Immature natural killer cell (primary cell): ENCODE data around the gene RBP3. TPM values are rescaled to one million over a fixed set of nuclear protein-coding genes. Genes with fewer than 3 reads are reported as not detected.

Experiments
- DNase-seq, 3 donors: peaks; one replicate each; pipeline ENCODE4 v3.0.0; 2022; ENCODE audit warnings: mixed read lengths in 1 of 3
- H3K27ac Mint-ChIP-seq, 6 donors: one replicate each; pipeline ENCODE4 v1.8.0; 2020; ENCODE audit warnings: mixed read lengths in 6 of 6, mild to moderate bottlenecking in 5 of 6, inconsistent platforms in 4 of 6, moderate library complexity in 3 of 6
- H3K27me3 Mint-ChIP-seq, 3 donors: one replicate each; pipeline ENCODE4 v1.8.0; 2020 to 2021; ENCODE audit warnings: low read depth in 3 of 3, mild to moderate bottlenecking in 3 of 3, mixed read lengths in 3 of 3, moderate library complexity in 3 of 3, inconsistent platforms in 1 of 3
- H3K36me3 Mint-ChIP-seq, 3 donors: one replicate each; pipeline ENCODE4 v1.8.0; 2020; ENCODE audit warnings: mixed read lengths in 3 of 3, inconsistent platforms in 2 of 3, mild to moderate bottlenecking in 2 of 3
- H3K4me1 Mint-ChIP-seq, 2 donors: one replicate each; pipeline ENCODE4 v1.8.0; 2020; ENCODE audit warnings: inconsistent platforms in 2 of 2, mild to moderate bottlenecking in 2 of 2, mixed read lengths in 2 of 2, moderate library complexity in 1 of 2
- H3K4me3 Mint-ChIP-seq, 5 donors: one replicate each; pipeline ENCODE4 v1.8.0; 2020; ENCODE audit warnings: mild to moderate bottlenecking in 5 of 5, mixed read lengths in 5 of 5, inconsistent platforms in 3 of 5, moderate library complexity in 3 of 5
- H3K9me3 Mint-ChIP-seq, 6 donors: one replicate each; pipeline ENCODE4 v1.8.0; 2020; ENCODE audit warnings: mild to moderate bottlenecking in 6 of 6, mixed read lengths in 6 of 6, inconsistent platforms in 4 of 6, moderate library complexity in 3 of 6
- polyA plus RNA-seq, 3 donors: library from polyadenylated mRNA; unstranded; fragments of 300-500 nt; fragmentation: Illumina TruSeq; gene quantifications; one replicate each; pipeline ENCODE4 v1.2.3, GENCODE V29; 2021

Gene RBP3
- polyA plus RNA-seq, 3 donors from 2014 or later: not detected

DNA sequence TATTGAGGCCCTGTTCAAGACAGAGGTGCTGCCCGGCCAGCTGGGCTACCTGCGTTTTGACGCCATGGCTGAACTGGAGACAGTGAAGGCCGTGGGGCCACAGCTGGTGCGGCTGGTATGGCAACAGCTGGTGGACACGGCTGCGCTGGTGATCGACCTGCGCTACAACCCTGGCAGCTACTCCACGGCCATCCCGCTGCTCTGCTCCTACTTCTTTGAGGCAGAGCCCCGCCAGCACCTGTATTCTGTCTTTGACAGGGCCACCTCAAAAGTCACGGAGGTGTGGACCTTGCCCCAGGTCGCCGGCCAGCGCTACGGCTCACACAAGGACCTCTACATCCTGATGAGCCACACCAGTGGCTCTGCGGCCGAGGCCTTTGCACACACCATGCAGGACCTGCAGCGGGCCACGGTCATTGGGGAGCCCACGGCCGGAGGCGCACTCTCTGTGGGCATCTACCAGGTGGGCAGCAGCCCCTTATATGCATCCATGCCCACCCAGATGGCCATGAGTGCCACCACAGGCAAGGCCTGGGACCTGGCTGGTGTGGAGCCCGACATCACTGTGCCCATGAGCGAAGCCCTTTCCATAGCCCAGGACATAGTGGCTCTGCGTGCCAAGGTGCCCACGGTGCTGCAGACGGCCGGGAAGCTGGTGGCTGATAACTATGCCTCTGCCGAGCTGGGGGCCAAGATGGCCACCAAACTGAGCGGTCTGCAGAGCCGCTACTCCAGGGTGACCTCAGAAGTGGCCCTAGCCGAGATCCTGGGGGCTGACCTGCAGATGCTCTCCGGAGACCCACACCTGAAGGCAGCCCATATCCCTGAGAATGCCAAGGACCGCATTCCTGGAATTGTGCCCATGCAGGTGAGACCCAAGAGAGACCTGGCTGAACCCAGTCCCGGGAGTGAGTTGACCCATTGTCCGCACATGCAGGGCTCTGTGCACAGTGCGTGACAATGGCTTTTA lies 2.8 kb downstream of the RBP3 start:
- H3K4me1 Mint-ChIP-seq: no peaks in the 10 kb centered on the region
- no peak for DNase-seq
- no peak overlapping the region for H3K4me3 Mint-ChIP-seq
- H3K36me3 Mint-ChIP-seq: no peaks in the 10 kb centered on the region
- no peaks in the 10 kb centered on the region for H3K9me3 Mint-ChIP-seq
- peaks cover 0 to 5% (median 2%) of the 10 kb centered on the region in 3 donors for H3K27me3 Mint-ChIP-seq
- no peak overlapping the region for H3K27ac Mint-ChIP-seq

DNA sequence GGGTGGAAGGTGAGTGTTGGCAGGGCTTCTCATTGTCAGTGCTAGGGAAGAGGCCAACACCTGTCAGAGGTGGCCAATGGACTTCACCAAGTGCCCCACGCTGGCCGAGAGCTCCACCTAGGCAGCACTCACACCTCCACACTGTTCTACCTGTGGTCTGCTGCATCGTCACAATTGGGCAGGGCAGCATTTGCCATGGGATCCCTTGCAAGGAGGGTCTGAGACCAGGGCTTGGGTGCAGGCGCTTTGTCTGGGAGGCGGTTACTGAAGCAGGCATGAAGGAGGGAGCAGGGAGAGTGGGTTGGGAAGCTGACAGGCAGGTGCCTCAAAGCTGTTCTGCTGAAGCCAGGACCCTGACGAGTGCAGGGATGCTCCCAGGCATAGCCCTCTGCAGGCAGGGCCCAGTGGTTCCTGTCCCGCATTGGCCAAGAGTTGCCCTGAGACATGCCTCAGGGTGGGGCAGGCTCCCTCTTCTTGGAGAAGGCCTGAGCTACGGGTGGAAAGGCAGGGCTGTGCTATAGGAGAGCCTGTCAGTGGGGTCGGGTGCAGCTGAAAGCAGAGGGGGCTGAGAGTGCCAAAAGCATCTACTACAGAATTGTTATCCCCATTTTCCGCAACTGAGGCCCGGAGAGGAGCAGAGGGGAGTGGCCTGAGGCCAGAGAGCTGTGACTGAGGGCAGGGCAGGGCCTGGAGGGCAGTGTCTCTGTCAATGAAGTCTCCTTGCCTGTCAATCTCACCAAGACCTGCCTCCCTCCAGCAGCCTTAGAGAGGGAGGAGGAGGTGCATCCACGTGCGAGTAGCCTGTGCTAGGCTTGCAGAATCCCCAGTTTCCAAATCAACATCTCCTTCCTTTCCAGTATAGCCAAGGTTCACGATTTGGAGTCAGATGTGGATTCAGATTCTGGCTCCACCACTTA lies 4.0 kb downstream of the RBP3 start:
- Mint-ChIP-seq H3K36me3 (no peaks in the 10 kb centered on the region), H3K27me3 (peaks cover 0 to 2% (median 1%) of the 10 kb centered on the region in 3 donors), H3K4me3 (no peak overlapping the region), H3K4me1 (no peaks in the 10 kb centered on the region), H3K27ac (no peak overlapping the region), H3K9me3 (no peaks in the 10 kb centered on the region)
- DNase-seq: no peak

DNA sequence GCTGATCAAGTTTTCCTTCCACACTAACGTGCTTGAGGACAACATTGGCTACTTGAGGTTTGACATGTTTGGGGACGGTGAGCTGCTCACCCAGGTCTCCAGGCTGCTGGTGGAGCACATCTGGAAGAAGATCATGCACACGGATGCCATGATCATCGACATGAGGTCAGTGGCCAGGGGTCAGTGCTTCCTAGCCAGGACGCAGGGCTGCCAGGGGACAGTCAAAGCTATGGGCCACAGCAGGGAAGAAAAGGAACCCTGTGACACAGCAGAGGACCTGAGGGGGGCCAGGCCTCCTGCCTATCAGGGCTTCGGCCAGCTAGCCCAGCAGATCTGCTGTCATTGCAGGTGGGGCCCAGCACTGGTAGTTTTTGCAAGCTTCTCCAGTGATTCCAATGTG lies 5.2 kb downstream of the RBP3 start:
- Mint-ChIP-seq H3K4me3 (no peak overlapping the region), H3K27me3 (peaks cover 0 to 2% (median 1%) of the 10 kb centered on the region in 3 donors), H3K36me3 (no peaks in the 10 kb centered on the region), H3K4me1 (no peaks in the 10 kb centered on the region), H3K27ac (no peak overlapping the region), H3K9me3 (no peaks in the 10 kb centered on the region)
- no peak for DNase-seq

DNA sequence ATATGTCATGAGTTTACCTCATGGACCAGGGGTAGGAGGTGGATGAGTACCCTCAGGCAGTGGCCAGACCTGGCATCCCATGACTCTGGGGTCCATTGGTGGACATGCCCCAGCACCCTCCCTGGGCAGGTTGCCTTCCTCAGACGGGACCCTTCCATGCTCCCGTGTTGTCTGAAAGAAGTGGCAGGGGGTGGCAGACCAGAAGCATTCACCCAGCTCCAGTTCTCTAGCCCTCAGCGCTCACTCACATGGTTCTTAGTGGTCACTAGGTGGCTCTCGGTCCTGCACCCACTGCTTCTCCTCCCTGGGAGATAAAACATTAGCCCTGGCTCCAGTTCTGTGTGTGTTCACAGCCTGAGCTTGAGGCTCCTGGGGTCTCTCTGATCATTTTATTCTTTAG lies 6.0 kb downstream of the RBP3 start:
- Mint-ChIP-seq H3K4me1 (no peaks in the 10 kb centered on the region), H3K9me3 (no peaks in the 10 kb centered on the region), H3K27ac (no peak overlapping the region), H3K4me3 (no peak overlapping the region), H3K27me3 (peaks cover 0 to 2% (median 1%) of the 10 kb centered on the region in 3 donors), H3K36me3 (no peaks in the 10 kb centered on the region)
- DNase-seq: no peak

DNA sequence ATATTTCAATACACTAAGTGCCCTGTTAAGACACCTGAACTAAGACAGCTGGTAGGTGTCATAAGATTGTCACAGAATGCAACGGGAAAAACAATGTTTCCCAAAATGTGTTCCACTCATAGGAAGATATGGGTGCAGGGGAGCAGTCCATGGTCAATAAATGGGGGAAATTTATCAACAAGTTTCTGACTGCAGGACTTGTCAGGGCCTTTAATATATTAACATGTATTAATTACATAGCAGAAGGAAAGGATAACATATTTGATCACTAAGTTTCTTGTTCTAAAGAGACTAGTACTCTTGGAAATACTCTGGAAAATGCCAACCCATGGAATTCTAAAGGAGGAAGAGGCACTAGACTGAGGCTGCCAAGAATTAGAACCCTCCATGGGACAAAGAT lies 6.7 kb downstream of the RBP3 start:
- no peak for DNase-seq
- H3K27me3 Mint-ChIP-seq: peaks cover 0 to 2% (median 1%) of the 10 kb centered on the region in 3 donors
- H3K27ac Mint-ChIP-seq: no peak overlapping the region
- H3K4me1 Mint-ChIP-seq: no peaks in the 10 kb centered on the region
- H3K36me3 Mint-ChIP-seq: no peaks in the 10 kb centered on the region
- no peak overlapping the region for H3K4me3 Mint-ChIP-seq
- H3K9me3 Mint-ChIP-seq: no peaks in the 10 kb centered on the region

DNA sequence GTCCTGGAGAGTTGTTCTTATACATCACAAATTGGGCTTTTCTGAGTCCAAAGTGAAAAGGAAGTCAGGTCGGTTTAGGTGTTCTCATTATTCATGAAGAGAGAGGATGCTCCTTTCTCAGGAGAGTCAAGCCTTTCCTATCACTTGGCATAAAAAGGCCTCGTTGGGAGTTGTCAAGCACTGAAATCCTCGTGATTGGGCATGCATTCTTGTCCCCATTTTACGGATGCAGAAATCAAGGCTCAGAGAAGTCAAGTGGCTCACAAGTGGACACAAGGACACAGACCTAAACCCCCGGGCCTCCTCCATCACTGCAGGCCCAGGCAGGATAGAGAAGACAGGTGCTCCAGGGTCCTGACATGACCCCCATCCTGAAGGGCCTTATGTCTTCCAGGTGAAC lies 8.5 kb downstream of the RBP3 start:
- H3K9me3 Mint-ChIP-seq: no peaks in the 10 kb centered on the region
- H3K4me1 Mint-ChIP-seq: no peaks in the 10 kb centered on the region
- peaks cover 0 to 2% (median 0%) of the 10 kb centered on the region in 3 donors for H3K27me3 Mint-ChIP-seq
- H3K36me3 Mint-ChIP-seq: no peaks in the 10 kb centered on the region
- no peak overlapping the region for H3K4me3 Mint-ChIP-seq
- no peak for DNase-seq
- H3K27ac Mint-ChIP-seq: no peak overlapping the region

DNA sequence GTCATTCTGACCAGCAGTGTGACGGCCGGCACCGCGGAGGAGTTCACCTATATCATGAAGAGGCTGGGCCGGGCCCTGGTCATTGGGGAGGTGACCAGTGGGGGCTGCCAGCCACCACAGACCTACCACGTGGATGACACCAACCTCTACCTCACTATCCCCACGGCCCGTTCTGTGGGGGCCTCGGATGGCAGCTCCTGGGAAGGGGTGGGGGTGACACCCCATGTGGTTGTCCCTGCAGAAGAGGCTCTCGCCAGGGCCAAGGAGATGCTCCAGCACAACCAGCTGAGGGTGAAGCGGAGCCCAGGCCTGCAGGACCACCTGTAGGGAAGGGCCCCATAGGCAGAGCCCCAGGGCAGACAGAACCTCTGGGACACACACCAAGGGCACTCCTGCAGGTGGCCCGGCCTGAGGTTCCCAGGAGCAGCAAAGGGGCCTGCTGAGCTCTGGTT lies 9.0 kb downstream of the RBP3 start:
- no peak for DNase-seq
- Mint-ChIP-seq H3K27ac (no peak overlapping the region), H3K4me3 (no peak overlapping the region)

DNA sequence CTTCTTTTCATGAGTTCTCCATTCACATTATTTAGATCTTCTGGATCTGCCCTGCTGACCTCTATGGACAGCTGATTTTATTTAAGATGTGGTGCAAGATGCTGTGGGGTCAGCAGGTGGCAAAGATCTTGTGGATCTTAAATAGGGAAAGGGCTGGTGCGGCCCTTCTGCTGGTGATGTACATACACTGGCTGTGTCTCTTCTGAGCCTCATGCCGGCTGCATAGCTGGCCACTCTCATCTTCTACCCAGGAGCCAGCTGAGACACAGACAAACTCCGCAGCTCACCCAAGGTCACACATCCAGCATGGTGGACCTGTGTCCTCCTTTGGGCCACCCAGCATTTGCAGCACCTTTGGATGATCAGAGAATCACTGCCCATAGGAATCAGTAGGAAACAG lies 9.7 kb downstream of the RBP3 start:
- H3K27ac Mint-ChIP-seq: no peak overlapping the region
- H3K27me3 Mint-ChIP-seq: peaks cover 0 to 2% (median 0%) of the 10 kb centered on the region in 3 donors
- no peak overlapping the region for H3K4me3 Mint-ChIP-seq
- H3K36me3 Mint-ChIP-seq: no peaks in the 10 kb centered on the region
- no peaks in the 10 kb centered on the region for H3K4me1 Mint-ChIP-seq
- no peaks in the 10 kb centered on the region for H3K9me3 Mint-ChIP-seq
- DNase-seq: no peak

More for the DNA sequence above, 9.0 kb downstream of the RBP3 start:
- H3K36me3 Mint-ChIP-seq: no peaks in the 10 kb centered on the region
- H3K4me1 Mint-ChIP-seq: no peaks in the 10 kb centered on the region
- H3K9me3 Mint-ChIP-seq: no peaks in the 10 kb centered on the region
- H3K27me3 Mint-ChIP-seq: peaks cover 0 to 2% (median 0%) of the 10 kb centered on the region in 3 donors

DNA sequence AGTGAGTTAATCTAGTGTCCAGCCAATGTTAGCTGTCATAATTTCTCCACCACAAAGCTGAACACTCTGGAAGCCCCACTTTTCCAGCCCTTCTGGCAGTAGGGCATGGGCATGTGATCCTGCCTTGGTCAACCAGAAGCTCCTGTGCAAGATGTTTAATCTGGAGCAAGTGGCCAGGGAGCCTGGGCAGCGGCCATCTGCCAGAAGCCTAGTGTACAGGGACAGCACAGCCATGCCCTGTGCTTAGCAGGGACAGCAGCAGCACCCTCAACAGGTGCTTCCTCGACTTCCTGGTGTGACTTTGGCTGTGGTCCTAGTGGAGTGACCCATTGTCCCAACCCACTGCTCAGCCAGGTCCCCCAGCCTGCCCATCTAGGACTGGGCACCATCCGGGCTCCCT lies 10.3 kb downstream of the RBP3 start:
- no peak overlapping the region for H3K4me3 Mint-ChIP-seq
- no peak overlapping the region for H3K27ac Mint-ChIP-seq
- no peaks in the 10 kb centered on the region for H3K36me3 Mint-ChIP-seq
- no peaks in the 10 kb centered on the region for H3K9me3 Mint-ChIP-seq
- H3K27me3 Mint-ChIP-seq: peaks cover 0 to 2% (median 2%) of the 10 kb centered on the region in 3 donors
- H3K4me1 Mint-ChIP-seq: no peaks in the 10 kb centered on the region
- no peak for DNase-seq

DNA sequence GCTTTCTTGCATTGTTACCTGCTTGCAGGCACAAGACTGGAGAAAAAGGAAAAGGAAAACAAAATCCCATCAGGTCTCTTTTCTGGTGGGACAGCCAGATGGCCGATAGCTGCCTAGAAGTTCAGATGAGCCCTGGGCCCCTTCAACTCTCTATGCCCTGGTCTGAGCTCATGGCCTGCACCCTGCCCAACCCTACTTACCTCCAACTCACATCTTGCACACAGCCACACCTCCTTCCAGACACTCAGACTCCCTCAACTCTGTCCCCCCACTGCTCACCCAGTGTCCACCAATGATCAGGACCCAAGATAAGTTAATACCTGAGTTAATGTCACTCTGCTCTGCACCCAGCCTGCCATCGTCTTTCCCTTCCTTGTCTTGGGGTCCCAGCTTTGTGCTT lies 10.9 kb downstream of the RBP3 start:
- Mint-ChIP-seq H3K9me3 (no peaks in the 10 kb centered on the region), H3K27ac (no peak overlapping the region), H3K4me1 (no peaks in the 10 kb centered on the region), H3K4me3 (no peak overlapping the region), H3K36me3 (no peaks in the 10 kb centered on the region), H3K27me3 (peaks cover 2% of the 10 kb centered on the region in 3 donors)
- DNase-seq: no peak

DNA sequence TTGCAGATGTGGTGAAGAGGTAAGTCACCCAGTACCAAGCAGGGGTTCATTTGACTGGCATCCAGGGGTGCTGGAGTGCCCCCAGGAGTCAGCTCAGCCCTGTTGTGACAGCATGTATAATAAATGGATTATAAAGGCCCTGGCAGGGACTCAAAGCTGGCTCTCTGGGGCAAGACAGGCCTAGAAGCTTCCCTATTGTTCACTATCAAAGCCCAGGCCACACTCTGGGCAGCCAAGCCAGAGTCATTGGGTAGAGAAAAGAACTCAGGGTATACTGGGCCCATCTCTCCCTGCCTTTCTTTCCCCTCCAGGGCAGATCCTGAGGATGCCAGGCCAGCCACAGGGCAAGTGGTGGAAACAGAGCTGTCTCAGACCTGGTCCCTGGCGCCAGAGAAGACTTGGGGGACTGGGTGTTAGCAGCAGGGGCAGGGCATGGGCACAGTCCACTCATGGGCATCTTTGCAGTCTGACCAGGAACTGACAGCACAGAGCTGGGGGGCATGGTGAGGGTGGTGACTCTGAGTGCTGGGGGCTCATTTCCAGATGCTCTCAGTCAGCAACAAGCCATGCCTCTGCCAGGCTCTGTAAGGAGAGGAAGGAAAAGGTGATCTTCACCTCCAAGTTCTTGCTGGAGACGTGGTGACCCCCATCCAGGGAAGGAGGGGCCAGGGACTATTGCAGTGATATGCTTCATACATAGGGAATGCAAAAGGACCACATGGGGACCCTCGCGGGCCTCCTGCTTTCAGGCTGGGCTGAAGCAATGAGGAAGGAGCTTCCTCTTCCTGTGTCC lies 11.7 kb downstream of the RBP3 start:
- H3K36me3 Mint-ChIP-seq: no peaks in the 10 kb centered on the region
- no peaks in the 10 kb centered on the region for H3K9me3 Mint-ChIP-seq
- H3K4me1 Mint-ChIP-seq: no peaks in the 10 kb centered on the region
- DNase-seq: no peak
- no peak overlapping the region for H3K27ac Mint-ChIP-seq
- peaks cover 2% of the 10 kb centered on the region in 3 donors for H3K27me3 Mint-ChIP-seq
- H3K4me3 Mint-ChIP-seq: no peak overlapping the region

DNA sequence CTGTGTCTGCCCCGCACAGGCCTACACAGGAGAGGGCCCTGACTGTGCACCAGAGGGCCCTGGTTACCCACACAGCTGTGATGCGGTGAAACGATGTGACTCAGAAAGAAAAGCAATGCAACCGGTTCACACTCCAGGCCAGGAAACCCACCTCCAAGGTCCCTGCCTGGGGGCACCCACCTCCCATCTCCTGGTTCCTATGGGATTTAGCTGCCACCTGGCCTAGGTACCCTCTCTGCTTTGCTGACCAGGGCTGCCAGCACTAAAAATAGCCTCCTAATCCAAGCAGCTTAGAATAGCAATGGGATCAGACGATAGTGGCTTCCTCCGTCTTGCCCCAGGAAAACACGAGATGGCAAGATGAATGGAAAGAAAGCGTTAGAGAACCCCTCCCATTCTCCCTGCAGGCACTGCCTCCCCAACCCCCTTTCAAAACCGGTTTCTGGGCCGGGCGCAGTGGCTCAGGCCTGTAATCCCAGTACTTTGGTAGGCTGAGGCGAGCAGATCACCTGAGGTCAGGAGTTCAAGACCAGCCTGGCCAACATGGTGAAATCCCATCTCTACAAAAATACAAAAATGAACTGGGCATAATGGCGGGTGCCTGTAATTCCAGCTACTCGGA lies 12.4 kb downstream of the RBP3 start:
- H3K9me3 Mint-ChIP-seq: no peaks in the 10 kb centered on the region
- H3K27me3 Mint-ChIP-seq: peaks cover 2 to 3% (median 2%) of the 10 kb centered on the region in 3 donors
- no peak overlapping the region for H3K4me3 Mint-ChIP-seq
- no peak for DNase-seq
- no peak overlapping the region for H3K27ac Mint-ChIP-seq
- H3K4me1 Mint-ChIP-seq: no peaks in the 10 kb centered on the region
- no peaks in the 10 kb centered on the region for H3K36me3 Mint-ChIP-seq

DNA sequence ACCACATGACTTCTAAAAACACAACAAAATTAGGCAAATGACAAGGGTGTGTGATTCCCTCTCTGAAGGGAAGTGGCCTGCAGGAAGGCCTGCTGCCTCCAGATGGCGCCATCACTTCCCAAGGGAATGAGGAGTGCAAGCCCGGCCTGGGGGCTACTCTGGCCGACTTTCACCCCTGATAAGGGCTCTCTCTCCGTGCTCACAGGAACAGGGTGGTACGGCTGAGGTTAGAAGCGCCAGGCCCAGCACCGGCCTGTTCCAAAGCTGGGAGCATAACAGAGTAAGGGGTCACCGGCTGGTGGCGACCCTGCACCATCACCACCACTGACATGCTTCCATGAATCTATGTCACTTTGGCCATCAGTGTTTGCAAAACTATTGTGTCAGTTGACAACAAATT lies 13.1 kb downstream of the RBP3 start:
- Mint-ChIP-seq H3K36me3 (no peaks in the 10 kb centered on the region), H3K27ac (no peak overlapping the region), H3K27me3 (peaks cover 2% of the 10 kb centered on the region in 3 donors), H3K4me1 (no peaks in the 10 kb centered on the region), H3K9me3 (no peaks in the 10 kb centered on the region), H3K4me3 (no peak overlapping the region)
- DNase-seq: no peak
